Measurements from ENCODE around the gene TMEM225B.

- no peak for TF ChIP-seq EZH2 (IDR thresholded peaks at IDR 0.05; ENCODE audit: insufficient read depth, poor library complexity, severe bottlenecking)
- TF ChIP-seq EZH2phosphoT487 (IDR thresholded peaks at IDR 0.05; ENCODE audit: insufficient read depth, low read depth) = no peak
Observed at GRCh38 chr7:99579956-99580777, 17.9 kb upstream of the TMEM225B start.
